Neutrophil (primary cell): Measurements from ENCODE around the gene DIS3L2.
"Not testable (repeated sequence)": the region's sequence is repeated elsewhere in the genome, so short reads cannot be mapped to it uniquely, and the experiment has no call there.

Experiments used
- H3K27ac ChIP-seq: fragments of 200-600 bp; sonication (generic); 2 replicates; pipeline ENCODE4 v1.5.1; 2016; ENCODE audit warnings: mild to moderate bottlenecking, moderate library complexity
- H3K27me3 ChIP-seq: fragments of 200-600 bp; sonication (generic); 2 replicates; pipeline ENCODE4 v1.6.0; 2016; ENCODE audit warnings: mild to moderate bottlenecking
- H3K36me3 ChIP-seq: fragments of 200-600 bp; sonication (generic); 2 replicates; pipeline ENCODE4 v1.5.1; 2017
- H3K4me1 ChIP-seq, 2 experiments: fragments of 200-600 bp in 1 of 2; sonication (generic) in 1 of 2; 1 replicate in 1 of 2; 2 replicates in 1 of 2; pipeline versions ENCODE4 v1.5.1 to v1.6.1; 2013 to 2016; ENCODE audit warnings: low read depth in 1 of 2, low read length in 1 of 2, mild to moderate bottlenecking in 1 of 2, moderate library complexity in 1 of 2; ENCODE audit not compliant: control insufficient read depth in 1 of 2, insufficient read depth in 1 of 2
- H3K4me3 ChIP-seq, 2 experiments: fragments of 200-600 bp in 1 of 2; sonication (generic) in 1 of 2; 1 replicate in 1 of 2; 2 replicates in 1 of 2; pipeline ENCODE4 v1.5.1; 2013 to 2016; ENCODE audit warnings: low read depth in 1 of 2, low read length in 1 of 2, mild to moderate bottlenecking in 1 of 2, moderate library complexity in 1 of 2
- H3K9me3 ChIP-seq: fragments of 200-600 bp; sonication (generic); 2 replicates; pipeline ENCODE4 v1.5.1; 2016
- CTCF ChIP-seq: fragments of 200-600 bp; sonication (generic); IDR thresholded peaks from 2 replicates; pipeline ENCODE4 v1.5.1; 2016; ENCODE audit warnings: antibody characterized with exemption

DIS3L2 gene

GRCh38 chr2:232369126-232369951 lies 407.8 kb downstream of the DIS3L2 start:
- H3K9me3 ChIP-seq, result no peaks in the 10 kb centered on the region
- no peak for TF ChIP-seq CTCF
- no peak overlapping the region for H3K4me3 ChIP-seq
- H3K36me3 ChIP-seq, result no peaks in the 10 kb centered on the region
- peaks cover 10% of the 10 kb centered on the region for H3K27me3 ChIP-seq
- H3K4me1 ChIP-seq, result no peaks in the 10 kb centered on the region
- H3K27ac ChIP-seq, result no peak overlapping the region

GRCh38 chr2:232370007-232370406 lies 408.5 kb downstream of the DIS3L2 start:
- H3K27ac ChIP-seq, H3K4me3 ChIP-seq, H3K27me3 ChIP-seq, H3K36me3 ChIP-seq, H3K4me1 ChIP-seq, H3K9me3 ChIP-seq: not testable (repeated sequence)

DNA sequence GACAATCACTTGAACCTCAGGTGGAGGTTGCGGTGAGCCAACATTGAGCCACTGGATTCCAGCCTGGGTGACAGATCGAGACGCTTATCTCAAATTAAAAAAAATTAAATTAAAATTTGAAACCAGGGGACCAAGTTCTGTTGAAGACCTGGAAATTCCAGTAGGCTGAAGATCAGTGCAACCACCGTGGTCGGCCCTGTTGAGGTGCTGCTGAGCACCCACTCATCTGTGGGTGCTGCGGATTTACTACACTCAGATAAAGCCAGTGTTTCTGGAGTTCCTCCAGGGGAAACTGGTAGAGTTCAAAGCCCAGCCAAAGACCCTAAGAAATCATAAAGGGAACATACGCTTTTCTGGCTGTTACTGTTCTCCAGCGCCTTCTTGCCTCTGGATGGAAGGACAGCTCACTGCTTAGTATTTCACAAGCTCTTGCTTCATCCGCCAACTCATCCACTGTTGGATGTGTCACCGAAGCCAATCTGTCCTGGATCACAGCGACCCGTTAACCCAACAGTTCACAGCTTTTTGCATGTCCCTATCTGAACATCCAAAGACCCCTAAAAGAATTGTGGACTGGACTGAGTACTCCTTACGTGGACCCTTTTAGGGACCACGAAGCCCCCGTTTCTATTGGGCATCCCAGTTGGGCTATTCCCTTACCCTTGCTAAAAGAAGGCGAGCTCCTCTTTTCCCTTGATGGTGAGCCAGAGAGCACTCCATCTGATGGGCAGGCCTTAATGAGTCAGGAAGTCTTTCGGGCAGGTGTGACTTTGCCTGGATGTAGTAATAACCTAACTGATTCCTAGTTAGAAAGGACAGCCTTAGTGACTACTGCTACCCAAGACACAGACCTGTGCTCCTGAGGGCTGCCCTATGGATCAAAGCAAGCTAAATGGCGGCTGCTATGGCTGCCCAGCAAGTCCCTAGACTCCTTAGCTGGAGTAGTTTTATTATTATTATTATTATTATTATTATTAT lies 411.0 kb downstream of the DIS3L2 start:
- Histone ChIP-seq H3K36me3 (no peaks in the 10 kb centered on the region), H3K9me3 (no peaks in the 10 kb centered on the region), H3K27ac (no peak overlapping the region), H3K4me1 (no peaks in the 10 kb centered on the region), H3K27me3 (no peaks in the 10 kb centered on the region), H3K4me3 (no peak overlapping the region)
- no peak for TF ChIP-seq CTCF

DNA sequence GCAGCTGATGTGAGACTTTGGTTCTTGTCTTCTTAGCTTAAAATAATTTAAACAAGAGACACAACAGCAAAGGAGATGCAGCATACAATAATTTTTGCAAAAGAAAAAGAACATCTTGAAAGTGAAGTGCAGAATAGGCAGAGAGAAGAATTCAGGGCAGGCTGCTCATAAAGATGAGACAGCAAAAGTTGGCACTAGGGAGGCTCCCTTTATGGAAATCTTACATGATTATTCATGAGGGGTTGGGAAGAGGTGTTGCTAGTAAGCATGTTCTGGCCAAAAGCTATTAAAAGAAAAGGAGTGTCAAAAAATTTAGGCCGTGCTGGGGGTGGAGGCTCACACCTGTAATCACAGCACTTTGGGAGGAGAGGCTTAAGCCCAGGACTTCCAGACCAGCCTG lies 412.8 kb downstream of the DIS3L2 start:
- Histone ChIP-seq H3K27ac (no peak overlapping the region), H3K9me3 (no peaks in the 10 kb centered on the region), H3K4me3 (no peak overlapping the region), H3K27me3 (no peaks in the 10 kb centered on the region), H3K4me1 (no peaks in the 10 kb centered on the region), H3K36me3 (no peaks in the 10 kb centered on the region)
- TF ChIP-seq CTCF, result no peak

GRCh38 chr2:232375164-232375563 lies 413.7 kb downstream of the DIS3L2 start:
- H3K27me3 ChIP-seq, result peaks cover 4% of the 10 kb centered on the region
- TF ChIP-seq CTCF, result no peak
- H3K27ac ChIP-seq, result no peak overlapping the region
- H3K4me1 ChIP-seq, result no peaks in the 10 kb centered on the region
- H3K36me3 ChIP-seq, result no peaks in the 10 kb centered on the region
- no peaks in the 10 kb centered on the region for H3K9me3 ChIP-seq
- H3K4me3 ChIP-seq, result no peak overlapping the region

GRCh38 chr2:232376260-232376659 lies 414.7 kb downstream of the DIS3L2 start:
- H3K27ac ChIP-seq, result no peak overlapping the region
- H3K36me3 ChIP-seq, result no peaks in the 10 kb centered on the region
- no peak for TF ChIP-seq CTCF
- no peak overlapping the region for H3K4me3 ChIP-seq
- H3K27me3 ChIP-seq, result peaks cover 12% of the 10 kb centered on the region
- H3K9me3 ChIP-seq, result no peaks in the 10 kb centered on the region
- no peaks in the 10 kb centered on the region for H3K4me1 ChIP-seq
